BE2C (cell line): ENCODE measurements around the gene TNS3.

Experiments
- DNase-seq: peaks from one replicate; pipeline ENCODE4 v3.0.0-alpha.2; 2020
- H3K27me3 ChIP-seq: fragments of 250-450 bp; sonication (Bioruptor Pico); 2 replicates; pipeline ENCODE4 v1.5.1; 2020; ENCODE audit warnings: mild to moderate bottlenecking
- H3K36me3 ChIP-seq: fragments of 250-450 bp; sonication (Bioruptor Pico); 2 replicates; pipeline ENCODE4 v1.5.1; 2020; ENCODE audit warnings: mild to moderate bottlenecking
- H3K4me1 ChIP-seq: fragments of 250-450 bp; sonication (Bioruptor Pico); 2 replicates; pipeline ENCODE4 v1.5.1; 2020
- H3K4me3 ChIP-seq: 2 replicates; pipeline ENCODE4 v1.5.1; 2011; ENCODE audit warnings: low read depth, low read length
- H3K9me3 ChIP-seq: fragments of 250-450 bp; sonication (Bioruptor Pico); 2 replicates; pipeline ENCODE4 v1.5.1; 2020
- TF ChIP-seq, protein P1 (sequence below): IDR thresholded peaks from 2 replicates; pipeline ENCODE4 v1.5.1; 2012; ENCODE audit warnings: mild to moderate bottlenecking, low read depth, low read length

The TNS3 gene

DNA sequence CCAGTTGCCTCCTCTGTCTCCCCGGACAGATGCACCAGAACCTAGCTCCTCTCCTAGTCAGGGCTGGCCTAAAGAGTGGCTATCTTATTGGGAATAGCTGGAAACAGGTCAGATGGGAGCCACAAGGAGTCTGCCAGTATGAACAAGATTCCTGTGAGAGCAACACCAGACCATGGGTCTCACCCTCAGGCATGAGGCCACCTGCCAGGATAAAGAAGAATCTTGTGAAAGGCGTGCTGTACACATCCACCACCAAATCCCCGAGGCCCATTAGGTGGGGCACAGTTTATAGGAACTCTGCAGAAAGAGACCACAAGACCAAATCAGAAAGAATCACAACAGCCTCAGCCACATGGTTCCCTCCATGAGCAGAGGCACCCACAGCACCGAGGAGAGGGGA, 325.9 kb downstream of the TNS3 start:
- H3K4me1 ChIP-seq = no peaks in the 10 kb centered on the region
- no peaks in the 10 kb centered on the region for H3K36me3 ChIP-seq
- no peak for DNase-seq
- H3K4me3 ChIP-seq = no peak overlapping the region
- H3K27me3 ChIP-seq = no peaks in the 10 kb centered on the region
- TF ChIP-seq, protein P1, sequence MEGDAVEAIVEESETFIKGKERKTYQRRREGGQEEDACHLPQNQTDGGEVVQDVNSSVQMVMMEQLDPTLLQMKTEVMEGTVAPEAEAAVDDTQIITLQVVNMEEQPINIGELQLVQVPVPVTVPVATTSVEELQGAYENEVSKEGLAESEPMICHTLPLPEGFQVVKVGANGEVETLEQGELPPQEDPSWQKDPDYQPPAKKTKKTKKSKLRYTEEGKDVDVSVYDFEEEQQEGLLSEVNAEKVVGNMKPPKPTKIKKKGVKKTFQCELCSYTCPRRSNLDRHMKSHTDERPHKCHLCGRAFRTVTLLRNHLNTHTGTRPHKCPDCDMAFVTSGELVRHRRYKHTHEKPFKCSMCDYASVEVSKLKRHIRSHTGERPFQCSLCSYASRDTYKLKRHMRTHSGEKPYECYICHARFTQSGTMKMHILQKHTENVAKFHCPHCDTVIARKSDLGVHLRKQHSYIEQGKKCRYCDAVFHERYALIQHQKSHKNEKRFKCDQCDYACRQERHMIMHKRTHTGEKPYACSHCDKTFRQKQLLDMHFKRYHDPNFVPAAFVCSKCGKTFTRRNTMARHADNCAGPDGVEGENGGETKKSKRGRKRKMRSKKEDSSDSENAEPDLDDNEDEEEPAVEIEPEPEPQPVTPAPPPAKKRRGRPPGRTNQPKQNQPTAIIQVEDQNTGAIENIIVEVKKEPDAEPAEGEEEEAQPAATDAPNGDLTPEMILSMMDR = no peak
- no peaks in the 10 kb centered on the region for H3K9me3 ChIP-seq

DNA sequence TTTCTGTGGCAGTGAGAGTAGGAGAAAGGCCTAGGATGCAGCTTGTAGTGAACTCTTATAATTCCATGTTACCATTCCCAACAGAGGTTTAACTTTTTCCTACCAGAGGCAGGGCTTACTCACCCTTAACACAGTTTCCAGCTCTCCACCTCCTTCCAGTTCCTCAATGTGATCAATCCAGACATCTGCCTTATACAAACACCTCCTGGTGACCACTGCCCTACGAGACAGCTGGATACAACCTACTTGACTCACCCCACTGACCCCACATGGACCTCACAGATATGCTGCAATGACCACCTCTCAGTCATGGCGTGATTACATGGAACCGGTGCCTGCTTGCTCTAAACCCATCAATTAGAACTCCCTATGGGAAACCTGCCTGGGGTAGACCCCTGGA, 326.5 kb downstream of the TNS3 start:
- H3K4me3 ChIP-seq = no peak overlapping the region
- no peaks in the 10 kb centered on the region for H3K27me3 ChIP-seq
- H3K36me3 ChIP-seq = no peaks in the 10 kb centered on the region
- no peak for DNase-seq
- H3K4me1 ChIP-seq = no peaks in the 10 kb centered on the region
- no peaks in the 10 kb centered on the region; the same call in 1 of the 2 replicates for H3K9me3 ChIP-seq
- TF ChIP-seq, protein P1 = no peak

DNA sequence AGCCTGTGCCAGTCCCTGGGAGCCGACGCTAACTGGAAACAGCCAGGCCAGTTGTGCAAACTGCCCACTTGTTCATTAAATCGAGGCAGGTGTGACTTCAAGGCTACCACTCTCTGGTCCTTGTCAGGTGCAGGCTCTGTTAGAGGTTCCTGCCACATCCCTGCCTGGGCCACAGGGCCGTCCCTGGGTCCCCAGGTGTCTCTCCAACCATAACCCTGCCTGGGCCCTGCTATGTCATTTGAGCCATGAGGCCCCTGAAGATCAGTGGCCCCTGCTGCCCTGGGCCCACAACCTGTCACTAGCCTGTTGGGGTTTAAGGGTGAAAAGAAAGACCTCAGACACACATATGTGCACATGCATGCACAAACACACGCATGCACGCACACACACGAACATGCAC, 326.9 kb downstream of the TNS3 start:
- TF ChIP-seq, protein P1 = no peak
- H3K36me3 ChIP-seq = no peaks in the 10 kb centered on the region
- no peak for DNase-seq

DNA sequence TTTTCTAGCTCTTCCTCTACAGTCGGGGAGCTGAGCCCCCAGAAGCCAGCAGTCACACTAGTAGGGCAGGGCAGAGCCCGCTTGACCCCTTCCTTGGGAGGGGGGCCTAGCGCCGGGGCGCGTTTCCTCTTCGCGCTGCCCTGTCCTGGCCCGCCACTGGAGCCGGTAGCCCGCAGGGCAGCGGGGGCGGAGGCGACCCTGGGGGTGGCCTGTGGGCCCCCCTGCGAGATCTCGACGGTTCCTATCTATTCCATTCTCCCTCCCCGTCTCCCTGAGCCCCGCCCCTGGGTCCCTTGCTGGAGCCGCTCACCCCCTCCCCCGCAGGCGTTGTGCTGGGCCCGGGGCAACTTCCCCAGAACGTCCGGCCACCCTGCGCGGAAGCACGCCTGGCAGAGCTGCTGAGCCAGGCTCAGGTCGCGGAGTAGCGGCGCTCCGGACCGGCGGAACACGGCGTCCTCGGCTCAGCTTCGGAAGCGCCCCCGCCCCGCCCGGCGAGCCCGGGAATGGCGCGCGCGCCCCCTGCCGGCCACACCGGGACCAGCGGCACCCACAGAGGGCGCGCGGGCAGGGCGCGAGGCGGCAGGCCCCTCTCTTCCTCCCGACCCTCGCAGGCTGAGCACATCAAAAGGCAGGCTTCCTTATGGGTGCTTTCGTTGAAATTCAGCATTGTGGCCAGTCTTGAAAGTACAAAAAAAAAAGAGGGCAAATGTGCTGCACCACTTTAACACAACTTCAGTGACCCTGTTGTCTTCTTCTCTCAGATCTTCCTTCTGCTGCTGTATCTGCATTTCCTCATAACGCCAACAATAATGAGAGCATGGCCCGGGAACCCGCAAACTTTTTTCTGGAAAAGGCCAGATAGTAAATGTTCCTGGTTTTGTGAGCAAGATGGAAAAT, 327.6 kb downstream of the TNS3 start:
- DNase-seq = peak; percentile 87

More for the DNA sequence above, 326.9 kb downstream of the TNS3 start:
- Histone ChIP-seq H3K9me3 (no peaks in the 10 kb centered on the region; the same call in 1 of the 2 replicates), H3K27me3 (no peaks in the 10 kb centered on the region), H3K4me3 (no peak overlapping the region), H3K4me1 (no peaks in the 10 kb centered on the region)

DNA sequence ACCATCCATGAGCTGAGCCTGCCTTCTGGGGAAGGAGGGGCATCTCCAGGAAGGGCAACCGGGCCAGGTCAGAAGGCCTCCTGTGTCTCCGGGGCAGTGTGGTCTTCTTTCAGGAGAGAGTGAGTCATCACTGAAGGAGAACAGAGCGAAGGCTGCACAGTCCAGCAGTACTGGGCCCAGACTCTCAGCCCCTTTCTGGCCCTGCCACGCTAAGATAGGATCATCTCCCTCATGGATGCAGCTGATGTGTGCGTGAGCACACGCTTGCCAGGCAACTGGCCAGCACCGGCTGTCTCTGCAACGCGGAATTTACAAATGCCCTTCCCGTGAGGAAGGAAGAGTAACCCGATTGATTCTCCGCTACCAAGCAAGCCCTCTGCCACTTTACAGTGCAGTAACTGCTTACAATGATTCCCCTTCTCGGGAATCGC, 328.2 kb downstream of the TNS3 start:
- no peaks in the 10 kb centered on the region for H3K36me3 ChIP-seq
- H3K9me3 ChIP-seq = no peaks in the 10 kb centered on the region; the same call in 1 of the 2 replicates
- peak; percentile 41 for DNase-seq
- TF ChIP-seq, protein P1 = no peak
- no peaks in the 10 kb centered on the region for H3K4me1 ChIP-seq
- H3K4me3 ChIP-seq = peak overlapping the region; percentile 68
- no peaks in the 10 kb centered on the region for H3K27me3 ChIP-seq

More for the DNA sequence above, 327.6 kb downstream of the TNS3 start:
- H3K36me3 ChIP-seq = no peaks in the 10 kb centered on the region
- TF ChIP-seq, protein P1 = peak; percentile 44
- peak overlapping the region; percentile 68 for H3K4me3 ChIP-seq
- H3K27me3 ChIP-seq = no peaks in the 10 kb centered on the region
- no peaks in the 10 kb centered on the region; the same call in 1 of the 2 replicates for H3K9me3 ChIP-seq
- no peaks in the 10 kb centered on the region for H3K4me1 ChIP-seq

DNA sequence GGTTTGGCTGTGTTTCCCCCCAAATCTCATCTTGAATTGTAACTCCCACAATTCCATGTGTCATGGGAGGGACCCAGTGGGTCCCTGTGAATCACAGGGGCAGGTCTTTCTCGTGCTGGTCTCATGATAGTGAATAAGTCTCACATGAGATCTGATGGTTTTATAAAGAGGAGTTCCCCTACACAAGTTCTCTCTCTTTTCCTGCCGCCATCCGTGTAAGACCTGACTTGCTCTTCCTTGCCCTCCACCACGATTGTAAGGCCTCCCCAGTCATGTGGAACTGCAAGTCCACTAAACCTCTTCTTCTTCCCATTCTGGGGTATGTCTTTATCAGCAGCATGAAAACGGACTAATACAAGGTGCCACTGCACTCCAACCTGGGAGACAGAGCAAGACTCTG, 329.2 kb downstream of the TNS3 start:
- TF ChIP-seq, protein P1 = no peak

More for the DNA sequence above, 329.2 kb downstream of the TNS3 start:
- Histone ChIP-seq H3K9me3 (no peaks in the 10 kb centered on the region; the same call in 1 of the 2 replicates), H3K36me3 (no peaks in the 10 kb centered on the region), H3K4me1 (no peaks in the 10 kb centered on the region), H3K4me3 (no peak overlapping the region), H3K27me3 (no peaks in the 10 kb centered on the region)
- DNase-seq = no peak
